Adrenal gland (tissue), 12 donors: ENCODE measurements around the gene NPC1. TPM values are rescaled to one million over a fixed set of nuclear protein-coding genes. Genes with fewer than 3 reads are reported as not detected.
A peak's percentile ranks its signal among the peaks of the same experiment; 100 is the strongest.

ENCODE experiments used
- DNase-seq, 7 donors: peaks; one replicate each; pipeline ENCODE4 v3.0.0-alpha.2; 2019 to 2020
- H3K27ac ChIP-seq, 5 donors: fragments of 200-600 bp; sonication (generic) in 4 of 5; 1 replicate in 3 of 5; 2 replicates in 2 of 5; pipeline versions ENCODE4 v1.5.1 to v1.8.0; 2016 to 2020; ENCODE audit warnings: mild to moderate bottlenecking in 1 of 5
- H3K27me3 ChIP-seq: fragments of 200-600 bp; 2 replicates; pipeline ENCODE4 v1.8.0; 2021
- H3K36me3 ChIP-seq, 2 donors: fragments of 200-600 bp; replicated peaks in 1 of 2; 1 replicate in 1 of 2; 2 replicates in 1 of 2; pipeline versions ENCODE4 v1.5.1 to v1.8.0; 2018 to 2022
- H3K4me1 ChIP-seq, 2 donors: fragments of 200-600 bp; replicated peaks in 1 of 2; 1 replicate in 1 of 2; 2 replicates in 1 of 2; pipeline versions ENCODE4 v1.5.1 to v1.8.0; 2018 to 2021
- H3K4me3 ChIP-seq, 4 donors: fragments of 200-600 bp; sonication (generic) in 3 of 4; one replicate each; pipeline ENCODE4 v1.5.1; 2016 to 2018
- H3K9me3 ChIP-seq, 3 donors: fragments of 200-600 bp; sonication (generic) in 1 of 3; replicated peaks in 1 of 3; 1 replicate in 2 of 3; 2 replicates in 1 of 3; pipeline versions ENCODE4 v1.5.1 to v1.8.0; 2016 to 2021
- POLR2A ChIP-seq, 2 donors: fragments of 450-650 bp; IDR thresholded peaks; one replicate each; pipeline ENCODE4 v1.6.1; 2017; ENCODE audit warnings: antibody characterized with exemption in 2 of 2, mild to moderate bottlenecking in 2 of 2, moderate library complexity in 1 of 2
- WGBS, 4 donors: extraction: QIAGEN DNeasy Blood & Tissue Kit in 2 of 4; methylation state at CpG; one replicate each; pipeline versions ENCODE4 v1.1.5 to v1.1.7; 2013 to 2017; 5-methylcytosine and 5-hydroxymethylcytosine counted together
- intact Hi-C, 2 donors: fragments of 100-400 bp; cut with DNase I; formaldehyde crosslinking; loops; one replicate each; pipeline versions ENCODE4 v1.14.1 to v1.15.0; 2022 to 2023
- polyA plus RNA-seq, 3 donors: library from polyadenylated mRNA; stranded (reverse); fragments of 200-250 nt in 2 of 3; fragments of 350-450 nt in 1 of 3; fragmentation: Illumina TruSeq in 1 of 3; extraction: RNeasy Lipid Tissue Mini Kit (QIAGEN cat#74804) in 1 of 3; gene quantifications; one replicate each; pipeline ENCODE4 v1.2.3, GENCODE V29; 2013 to 2014
- total RNA-seq, 9 donors: library from RNA; depleted of rRNA in 4 of 9; stranded (reverse); fragments of >200 nt in 4 of 9; fragments of 120-200 nt in 1 of 9; fragmentation: NEBNext Ultra II Directional in 1 of 9; extraction: Animal tissue kit (Norgen Biotek cat#: 25700) in 1 of 9; gene quantifications; one replicate each; pipeline versions ENCODE4 v1.1.0 to v1.2.4, GENCODE V29; 2013 to 2023
- TF ChIP-seq, protein P1 (sequence below), 6 experiments: fragments of 450-650 bp in 4 of 6; fragments of 200-600 bp in 2 of 6; sonication (generic) in 1 of 6; IDR thresholded peaks; 1 replicate in 5 of 6; 2 replicates in 1 of 6; pipeline versions ENCODE4 v1.5.1 to v1.8.0; 2016 to 2021; ENCODE audit warnings: antibody characterized with exemption in 6 of 6, mild to moderate bottlenecking in 2 of 6, moderate library complexity in 1 of 6
- donor health status: healthy with polysubstance abuse.
- donor health status: Bipolar disorder and iron deficiency.
- donor health status: DM: yes; HTN: yes; CAD: no.
- donor health status: DM: no; HTN: no; CAD: no.
- donor health status: DM: no; HTN: no; CAD: no.
- donor health status: DM: yes; HTN: yes; CAD: no.

The NPC1 gene
- total and polyA plus RNA-seq, 12 donors: 38.3 to 1,631 (median 117) TPM

- Histone ChIP-seq H3K36me3 (peaks cover 0 to 69% of the 10 kb centered on the region in 2 donors), H3K4me3 (no peak overlapping the region), H3K27ac (peak overlapping the region in 2 of 5 donors; percentile 20 to 43), H3K4me1 (peaks cover under 1 to 1% of the 10 kb centered on the region in 2 donors), H3K27me3 (no peaks in the 10 kb centered on the region), H3K9me3 (no peaks in the 10 kb centered on the region)
- no peak for TF ChIP-seq POLR2A (IDR thresholded peaks at IDR 0.05)
- TF ChIP-seq, protein P1, sequence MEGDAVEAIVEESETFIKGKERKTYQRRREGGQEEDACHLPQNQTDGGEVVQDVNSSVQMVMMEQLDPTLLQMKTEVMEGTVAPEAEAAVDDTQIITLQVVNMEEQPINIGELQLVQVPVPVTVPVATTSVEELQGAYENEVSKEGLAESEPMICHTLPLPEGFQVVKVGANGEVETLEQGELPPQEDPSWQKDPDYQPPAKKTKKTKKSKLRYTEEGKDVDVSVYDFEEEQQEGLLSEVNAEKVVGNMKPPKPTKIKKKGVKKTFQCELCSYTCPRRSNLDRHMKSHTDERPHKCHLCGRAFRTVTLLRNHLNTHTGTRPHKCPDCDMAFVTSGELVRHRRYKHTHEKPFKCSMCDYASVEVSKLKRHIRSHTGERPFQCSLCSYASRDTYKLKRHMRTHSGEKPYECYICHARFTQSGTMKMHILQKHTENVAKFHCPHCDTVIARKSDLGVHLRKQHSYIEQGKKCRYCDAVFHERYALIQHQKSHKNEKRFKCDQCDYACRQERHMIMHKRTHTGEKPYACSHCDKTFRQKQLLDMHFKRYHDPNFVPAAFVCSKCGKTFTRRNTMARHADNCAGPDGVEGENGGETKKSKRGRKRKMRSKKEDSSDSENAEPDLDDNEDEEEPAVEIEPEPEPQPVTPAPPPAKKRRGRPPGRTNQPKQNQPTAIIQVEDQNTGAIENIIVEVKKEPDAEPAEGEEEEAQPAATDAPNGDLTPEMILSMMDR (IDR thresholded peaks at IDR 0.05): no peak
- WGBS, 4 donors: 45 to 63% (median 57%) methylated on average over 3 of the region's 3 CpGs
- DNase-seq: peak in 3 of 7 donors; percentile 49 to 51 (median 50)
- intact Hi-C loops: no loop called here
Measured at GRCh38 chr18:23547846-23548245, 38.5 kb downstream of the NPC1 start.

- no peak for DNase-seq
- WGBS, 4 donors: 47 to 69% (median 51%) methylated on average over 3 of the region's 3 CpGs
- intact Hi-C loops: no loop called here
- H3K27ac ChIP-seq: no peak overlapping the region
- H3K27me3 ChIP-seq: no peaks in the 10 kb centered on the region
- no peak overlapping the region for H3K4me3 ChIP-seq
- no peaks in the 10 kb centered on the region for H3K9me3 ChIP-seq
- H3K4me1 ChIP-seq: peaks cover 6 to 7% of the 10 kb centered on the region in 2 donors
- no peak for TF ChIP-seq POLR2A (IDR thresholded peaks at IDR 0.05)
- peaks cover 0 to 69% of the 10 kb centered on the region in 2 donors for H3K36me3 ChIP-seq
Measured at GRCh38 chr18:23547306-23547705, 39.0 kb downstream of the NPC1 start.

DNA sequence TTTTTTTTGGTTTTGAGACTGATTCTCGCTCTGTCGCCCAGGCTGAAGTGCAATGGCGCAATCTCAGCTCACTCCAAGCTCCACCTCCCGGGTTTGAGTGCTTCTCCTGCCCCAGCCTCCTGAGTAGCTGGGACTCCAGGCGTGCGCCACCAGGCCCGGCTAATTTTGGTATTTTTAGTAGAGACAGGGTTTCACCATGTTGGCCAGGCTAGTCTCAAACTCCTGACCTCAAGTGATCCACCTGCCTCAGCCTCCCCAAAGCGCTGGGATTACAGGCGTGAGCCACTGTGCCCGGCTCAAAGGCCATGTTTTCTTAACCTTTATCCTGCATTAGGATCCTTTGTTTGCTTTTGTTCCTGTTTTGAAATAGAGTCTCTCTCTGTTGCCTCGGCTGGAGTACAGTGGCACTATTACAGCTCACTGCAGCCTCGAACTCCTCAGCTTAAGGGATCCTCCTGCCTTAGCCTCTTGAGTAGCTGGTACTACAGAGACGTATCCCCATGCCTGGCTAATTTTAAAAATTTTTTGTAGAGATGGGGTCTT lies 41.0 kb downstream of the NPC1 start:
- Histone ChIP-seq H3K4me3 (no peak overlapping the region), H3K36me3 (peaks cover 0 to 66% of the 10 kb centered on the region in 2 donors)
- intact Hi-C loops: no loop called here

DNA sequence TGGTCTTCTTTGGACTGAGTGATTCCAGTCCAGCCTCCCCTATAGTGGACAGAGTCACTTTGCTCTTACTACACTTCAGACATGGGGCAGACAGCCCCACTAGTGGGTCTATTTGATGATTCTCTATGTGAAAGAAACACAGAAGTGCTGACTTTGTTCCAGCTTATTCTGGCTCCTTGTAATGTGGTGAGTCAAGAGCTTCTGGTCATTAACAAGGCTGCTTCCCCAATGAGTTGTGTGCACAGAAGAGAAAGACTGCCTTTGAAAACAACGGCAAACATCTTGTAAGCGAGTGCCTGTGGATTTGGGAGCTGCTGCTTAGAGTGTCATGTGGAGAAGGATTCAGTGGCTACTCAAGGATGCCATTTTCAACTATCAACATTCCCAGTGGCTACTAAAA lies 43.8 kb downstream of the NPC1 start:
- 87 to 100% (median 93%) methylated on average over 2 of the region's 2 CpGs for WGBS, 4 donors
- Histone ChIP-seq H3K4me1 (peaks cover 10 to 20% of the 10 kb centered on the region in 2 donors), H3K27me3 (no peaks in the 10 kb centered on the region), H3K9me3 (no peaks in the 10 kb centered on the region), H3K4me3 (no peak overlapping the region), H3K27ac (peak overlapping the region in 2 of 5 donors; percentile 35 to 48), H3K36me3 (peaks cover 0 to 92% of the 10 kb centered on the region in 2 donors)
- DNase-seq: peak in 1 of 7 donors; percentile 18
- TF ChIP-seq POLR2A (IDR thresholded peaks at IDR 0.05): no peak
- TF ChIP-seq, protein P1 (IDR thresholded peaks at IDR 0.05): no peak
- intact Hi-C loops: no loop called here

More for the DNA sequence above, 41.0 kb downstream of the NPC1 start:
- DNase-seq: no peak
- Histone ChIP-seq H3K9me3 (no peaks in the 10 kb centered on the region), H3K27ac (no peak overlapping the region), H3K27me3 (no peaks in the 10 kb centered on the region), H3K4me1 (peaks cover 10 to 14% of the 10 kb centered on the region in 2 donors)
- WGBS, 4 donors: 93 to 99% (median 96%) methylated on average over 13 of the region's 13 CpGs
- no peak for TF ChIP-seq POLR2A (IDR thresholded peaks at IDR 0.05)
- TF ChIP-seq, protein P1 (IDR thresholded peaks at IDR 0.05): no peak
